ENCODE measurements around the gene UBR2. TPM values are rescaled to one million over a fixed set of nuclear protein-coding genes. Genes with fewer than 3 reads are reported as not detected.

Gene UBR2
- total and polyA plus RNA-seq, 2 of the 4 experiments (the other 2 are of a cell fraction) = 7.7 to 32.3 TPM

DNA sequence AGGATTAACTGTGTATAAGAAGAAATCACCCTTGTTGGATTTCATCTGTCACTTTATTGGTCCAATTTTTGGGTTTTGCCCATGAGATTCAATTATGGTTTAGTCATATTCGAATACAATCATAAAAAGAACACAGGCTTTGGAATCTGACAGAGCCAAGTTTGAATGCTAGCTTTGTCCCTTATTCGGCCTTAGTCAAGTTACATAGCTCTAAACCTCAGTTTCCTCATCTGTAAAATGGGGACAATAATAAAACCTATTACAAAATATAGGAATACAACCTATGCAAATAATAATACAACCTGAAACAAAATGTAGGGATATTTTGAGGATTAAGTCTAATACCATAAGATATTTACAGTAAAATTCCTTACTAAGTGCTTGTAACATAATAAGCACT, 100.9 kb downstream of the UBR2 start:
- H2AFZ ChIP-seq (replicated peaks; ENCODE audit: low read length, poor library complexity) = no peak overlapping the region
- no peaks in the 10 kb centered on the region for H4K20me1 ChIP-seq (ENCODE audit: insufficient read depth, low read length)
- no peak overlapping the region for H4K8ac ChIP-seq (ENCODE audit: low read depth in 2 of 2, low read length in 2 of 2)
- peaks cover 33% of the 10 kb centered on the region for H3K36me3 ChIP-seq (ENCODE audit: control insufficient read depth, insufficient read depth, low read length)
- no peak overlapping the region for H2AK9ac ChIP-seq (replicated peaks; ENCODE audit: low read depth, low read length, poor library complexity)
- no peak overlapping the region for H3K14ac ChIP-seq (replicated peaks; ENCODE audit: low read depth, low read length)
- no peak overlapping the region for H3K56ac ChIP-seq (ENCODE audit: extremely low read depth, insufficient read depth, low read length)
- TF ChIP-seq MAZ (IDR thresholded peaks at IDR 0.05; ENCODE audit: borderline replicate concordance, low read depth, low read length) (no peak), BHLHE40 (IDR thresholded peaks at IDR 0.05; ENCODE audit: low read depth, low read length) (no peak), CHD1 (IDR thresholded peaks at IDR 0.05; ENCODE audit: low read depth, low read length) (no peak), RCOR1 (IDR thresholded peaks at IDR 0.05; ENCODE audit: insufficient replicate concordance, low read length) (no peak), CEBPB (IDR thresholded peaks at IDR 0.05; ENCODE audit: low read depth, low read length) (no peak), RAD21 (IDR thresholded peaks at IDR 0.05; ENCODE audit: low read length) (no peak), SMC3 (IDR thresholded peaks at IDR 0.05; ENCODE audit: low read depth, low read length) (no peak), MXI1 (IDR thresholded peaks at IDR 0.05; ENCODE audit: borderline replicate concordance, low read depth, low read length) (no peak), FOS (IDR thresholded peaks at IDR 0.05; ENCODE audit: low read depth, low read length) (no peak), POLR2A (IDR thresholded peaks at IDR 0.05; ENCODE audit: low read depth, low read length) (no peak), RFX5 (IDR thresholded peaks at IDR 0.05; ENCODE audit: low read depth, low read length) (no peak), MAFK (IDR thresholded peaks at IDR 0.05; ENCODE audit: low read depth, low read length) (no peak), NFE2L2 (IDR thresholded peaks at IDR 0.05; ENCODE audit: low read depth, low read length) (no peak)
- TF ChIP-seq, protein P1, sequence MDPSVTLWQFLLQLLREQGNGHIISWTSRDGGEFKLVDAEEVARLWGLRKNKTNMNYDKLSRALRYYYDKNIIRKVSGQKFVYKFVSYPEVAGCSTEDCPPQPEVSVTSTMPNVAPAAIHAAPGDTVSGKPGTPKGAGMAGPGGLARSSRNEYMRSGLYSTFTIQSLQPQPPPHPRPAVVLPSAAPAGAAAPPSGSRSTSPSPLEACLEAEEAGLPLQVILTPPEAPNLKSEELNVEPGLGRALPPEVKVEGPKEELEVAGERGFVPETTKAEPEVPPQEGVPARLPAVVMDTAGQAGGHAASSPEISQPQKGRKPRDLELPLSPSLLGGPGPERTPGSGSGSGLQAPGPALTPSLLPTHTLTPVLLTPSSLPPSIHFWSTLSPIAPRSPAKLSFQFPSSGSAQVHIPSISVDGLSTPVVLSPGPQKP (IDR thresholded peaks at IDR 0.05; ENCODE audit: borderline replicate concordance, low read depth, low read length) = no peak
- TF ChIP-seq, protein P2, sequence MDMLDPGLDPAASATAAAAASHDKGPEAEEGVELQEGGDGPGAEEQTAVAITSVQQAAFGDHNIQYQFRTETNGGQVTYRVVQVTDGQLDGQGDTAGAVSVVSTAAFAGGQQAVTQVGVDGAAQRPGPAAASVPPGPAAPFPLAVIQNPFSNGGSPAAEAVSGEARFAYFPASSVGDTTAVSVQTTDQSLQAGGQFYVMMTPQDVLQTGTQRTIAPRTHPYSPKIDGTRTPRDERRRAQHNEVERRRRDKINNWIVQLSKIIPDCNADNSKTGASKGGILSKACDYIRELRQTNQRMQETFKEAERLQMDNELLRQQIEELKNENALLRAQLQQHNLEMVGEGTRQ (IDR thresholded peaks at IDR 0.05; ENCODE audit: low read depth, low read length) = no peak
- TF ChIP-seq, protein P3, sequence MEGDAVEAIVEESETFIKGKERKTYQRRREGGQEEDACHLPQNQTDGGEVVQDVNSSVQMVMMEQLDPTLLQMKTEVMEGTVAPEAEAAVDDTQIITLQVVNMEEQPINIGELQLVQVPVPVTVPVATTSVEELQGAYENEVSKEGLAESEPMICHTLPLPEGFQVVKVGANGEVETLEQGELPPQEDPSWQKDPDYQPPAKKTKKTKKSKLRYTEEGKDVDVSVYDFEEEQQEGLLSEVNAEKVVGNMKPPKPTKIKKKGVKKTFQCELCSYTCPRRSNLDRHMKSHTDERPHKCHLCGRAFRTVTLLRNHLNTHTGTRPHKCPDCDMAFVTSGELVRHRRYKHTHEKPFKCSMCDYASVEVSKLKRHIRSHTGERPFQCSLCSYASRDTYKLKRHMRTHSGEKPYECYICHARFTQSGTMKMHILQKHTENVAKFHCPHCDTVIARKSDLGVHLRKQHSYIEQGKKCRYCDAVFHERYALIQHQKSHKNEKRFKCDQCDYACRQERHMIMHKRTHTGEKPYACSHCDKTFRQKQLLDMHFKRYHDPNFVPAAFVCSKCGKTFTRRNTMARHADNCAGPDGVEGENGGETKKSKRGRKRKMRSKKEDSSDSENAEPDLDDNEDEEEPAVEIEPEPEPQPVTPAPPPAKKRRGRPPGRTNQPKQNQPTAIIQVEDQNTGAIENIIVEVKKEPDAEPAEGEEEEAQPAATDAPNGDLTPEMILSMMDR (conservative IDR thresholded peaks at IDR 0.05; ENCODE audit: low read depth, low read length) = no peak
- no peak overlapping the region for H3K23ac ChIP-seq (ENCODE audit: low read depth, low read length)
- H2BK15ac ChIP-seq (ENCODE audit: low read depth, low read length) = no peak overlapping the region
- intact Hi-C loops (cut with micrococcal nuclease) = no loop called here
- H3K18ac ChIP-seq (ENCODE audit: low read depth, low read length) = no peak overlapping the region
- H3K4me2 ChIP-seq (ENCODE audit: low read depth, low read length) = no peak overlapping the region
- H3K9ac ChIP-seq (ENCODE audit: low read depth, low read length) = no peak overlapping the region
- no peaks in the 10 kb centered on the region for H3K9me3 ChIP-seq (ENCODE audit: control insufficient read depth, insufficient read depth, low read length)
- POLR2A ChIA-PET (ENCODE audit: unreplicated experiment) = interaction anchor here (0.6 kb wide), 1 partner anchor 8 kb away, joined by 3 read pairs; no protein-coding TSS in a partner anchor
- WGBS, 2 experiments (ENCODE audit: extremely low coverage in 2 of 2, insufficient read length in 1 of 2) = no CpG with 5 or more reads among the region's 2 CpGs
- no peak overlapping the region for H3K4ac ChIP-seq (ENCODE audit: low read depth, low read length)
- no peak overlapping the region for H2BK5ac ChIP-seq (ENCODE audit: low read depth, low read length, poor library complexity, severe bottlenecking)
- DNase-seq = no peak
- in situ Hi-C loops (cut with MboI; ENCODE audit: low sequenced_read_pairs) = loop anchor here (5.0 to 25.0 kb wide), 2 partner anchors 213 to 898 kb away; partner anchors contain the start of gene RPL7L1
- CTCF ChIA-PET = no interaction called here
- no peak overlapping the region for H4K5ac ChIP-seq (ENCODE audit: low read depth, low read length)
- H3K27me3 ChIP-seq (ENCODE audit: control insufficient read depth, insufficient read depth, low read length) = no peaks in the 10 kb centered on the region
- no TSS peak for BruUV-seq (replicated peaks)
- no peak for ATAC-seq (ENCODE audit: low read depth)
- dilution Hi-C loops (cut with HindIII; ENCODE audit: low sequenced_read_pairs, unreplicated experiment) = loop anchor here (25.0 kb wide), 1 partner anchor 198 kb away; no protein-coding TSS in a partner anchor
- H3K4me3 ChIP-seq (ENCODE audit: insufficient read depth, low read depth, low read length) = no peak overlapping the region
- no peaks in the 10 kb centered on the region for H3K4me1 ChIP-seq (ENCODE audit: control insufficient read depth, insufficient read depth, low read length)
- no peak overlapping the region for H2BK20ac ChIP-seq (ENCODE audit: low read depth, low read length)
- no peak overlapping the region for H4K91ac ChIP-seq (ENCODE audit: insufficient read depth, low read depth, low read length)
- no peak overlapping the region for H2BK120ac ChIP-seq (ENCODE audit: low read depth, low read length)
- H3K9me1 ChIP-seq (ENCODE audit: insufficient read depth, low read length) = no peaks in the 10 kb centered on the region
- H2AK5ac ChIP-seq (ENCODE audit: low read depth, low read length) = no peak overlapping the region
- no peaks in the 10 kb centered on the region for H3K79me1 ChIP-seq (ENCODE audit: low read depth in 1 of 2, low read length in 2 of 2)
- no peak overlapping the region for H3K27ac ChIP-seq (ENCODE audit: insufficient read depth, low read length)
